A172 (cell line): ENCODE measurements around the gene UNC5C. TPM values are rescaled to one million over a fixed set of nuclear protein-coding genes. Genes with fewer than 3 reads are reported as not detected.
A peak's percentile ranks its signal among the peaks of the same experiment; 100 is the strongest.

Experiments used
- DNase-seq: peaks from one replicate; pipeline ENCODE4 v3.0.0-alpha.2; 2015; ENCODE audit warnings: low spot score
- total RNA-seq: library from RNA; depleted of rRNA; stranded (reverse); fragments of >200 nt; shearing (Covaris generic); gene quantifications from 2 replicates; pipeline ENCODE4 v1.2.3, GENCODE V29; 2014; rRNA removed

The UNC5C gene
- 17.4 and 20.0 TPM in 2 replicates for total RNA-seq

GRCh38 chr4:95548738-95549245, at the start of gene UNC5C:
Gene UNC5C (minus strand): TSS chr4:95548973.
- peak; percentile 86 for DNase-seq

DNA sequence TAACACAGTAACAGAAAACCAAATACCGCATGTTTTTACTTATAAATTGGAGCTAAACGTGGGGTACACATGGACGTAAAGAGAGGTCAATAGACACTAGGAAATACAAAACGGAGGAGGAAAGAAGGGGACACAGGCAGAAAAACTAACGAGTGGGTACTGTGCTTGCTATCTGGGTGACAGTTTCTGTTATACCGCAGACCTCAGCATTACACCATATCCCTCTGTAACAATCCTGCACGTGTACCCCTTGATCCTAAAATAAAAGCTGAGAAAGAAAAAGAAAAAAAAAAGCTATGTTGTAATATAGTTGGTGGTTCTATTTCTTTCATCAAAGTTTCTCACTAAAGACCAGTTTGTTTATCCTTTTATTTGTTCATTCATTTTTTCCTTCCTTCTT, 47.9 kb upstream of the UNC5C start:
- DNase-seq, result no peak

DNA sequence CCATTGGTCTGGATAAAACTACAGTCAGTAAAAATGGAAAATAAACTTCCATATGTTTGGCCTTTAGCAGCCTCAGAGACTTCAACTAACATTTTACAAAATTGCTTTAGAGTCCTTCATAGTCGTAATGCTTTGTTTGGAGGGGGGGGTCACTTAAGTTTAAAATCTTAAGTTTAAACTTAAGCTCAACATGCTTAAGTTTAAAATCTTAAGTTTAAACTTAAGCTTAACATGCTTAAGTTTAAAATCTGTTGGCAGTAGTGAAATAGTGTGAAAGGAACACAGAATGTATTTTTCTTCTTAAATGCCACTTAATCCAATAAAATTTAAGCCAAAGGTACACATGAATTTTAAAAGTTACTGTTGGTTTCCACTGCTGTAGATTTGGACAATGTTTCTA, 45.9 kb upstream of the UNC5C start:
- no peak for DNase-seq

GRCh38 chr4:95594013-95594412, 45.2 kb upstream of the UNC5C start:
- no peak for DNase-seq

- DNase-seq, result no peak
These were observed 42.5 kb upstream of the UNC5C start for GRCh38 chr4:95591278-95591677.

- DNase-seq, result no peak
These were observed 41.8 kb upstream of the UNC5C start for GRCh38 chr4:95590615-95591014.

- peak; percentile 12 for DNase-seq
These were observed 36.4 kb upstream of the UNC5C start for GRCh38 chr4:95585016-95585695.

GRCh38 chr4:95580226-95580625, 31.5 kb upstream of the UNC5C start:
- no peak for DNase-seq

- no peak for DNase-seq
These were observed 23.7 kb upstream of the UNC5C start for GRCh38 chr4:95572304-95572991.

- no peak for DNase-seq
These were observed 22.8 kb upstream of the UNC5C start for GRCh38 chr4:95571577-95571976.

DNA sequence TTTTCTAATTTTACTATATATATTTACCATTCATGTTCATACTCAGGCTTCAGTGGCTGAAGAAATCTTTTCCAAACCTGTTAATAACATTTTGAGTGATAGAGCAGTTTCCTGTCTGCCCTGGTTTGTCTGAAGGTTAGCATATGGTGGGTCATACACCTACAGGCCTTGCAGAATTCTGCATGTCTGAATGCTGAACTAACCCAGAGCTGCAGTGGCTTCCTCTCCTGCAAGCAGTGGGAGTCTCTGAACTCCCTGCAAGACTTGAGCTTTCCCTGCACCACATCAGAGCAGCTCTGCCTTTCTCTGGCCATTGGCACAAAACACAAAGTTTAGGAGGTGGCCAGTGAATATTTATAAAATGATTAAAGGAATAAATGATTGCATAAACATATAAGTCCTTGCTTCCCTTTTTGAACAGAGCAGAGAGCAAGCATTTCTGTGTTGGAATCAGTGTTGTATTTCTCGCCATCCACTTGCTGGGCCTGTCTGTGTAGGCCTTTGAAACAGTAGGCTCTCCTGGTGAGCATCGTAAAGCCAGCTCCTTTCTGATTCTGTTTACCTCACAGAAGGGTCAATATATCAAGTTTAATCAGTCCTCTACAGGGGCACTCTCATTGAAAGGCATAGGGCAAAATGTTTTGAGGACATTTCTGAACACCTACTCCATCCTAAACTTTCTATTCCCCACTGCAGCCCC, 15.0 kb upstream of the UNC5C start:
- DNase-seq, result no peak

GRCh38 chr4:95560774-95561173, 12.0 kb upstream of the UNC5C start:
- no peak for DNase-seq

- no peak for DNase-seq
These were observed 7.6 kb upstream of the UNC5C start for GRCh38 chr4:95556207-95556859.

- DNase-seq, result no peak
These were observed 4.3 kb upstream of the UNC5C start for GRCh38 chr4:95552942-95553550.

DNA sequence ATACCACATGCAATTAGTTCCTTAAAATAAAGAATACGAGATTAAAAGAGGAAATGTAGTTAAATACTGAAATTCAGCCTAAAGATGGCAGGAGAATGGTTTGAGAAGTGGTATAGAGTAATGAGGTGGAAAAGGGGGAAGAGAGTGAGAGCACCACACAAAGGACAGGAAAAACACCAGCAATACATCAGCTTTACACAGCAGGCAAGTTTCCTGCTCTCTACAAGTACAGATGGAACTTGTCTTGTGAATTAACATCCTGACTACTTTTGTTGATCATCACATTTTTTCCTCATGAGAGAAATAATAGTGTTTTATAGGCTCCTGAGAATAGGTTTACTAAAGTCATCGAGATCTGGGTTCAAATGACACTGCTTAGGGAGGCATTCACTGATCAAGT, 2.9 kb upstream of the UNC5C start:
- no peak for DNase-seq

DNA sequence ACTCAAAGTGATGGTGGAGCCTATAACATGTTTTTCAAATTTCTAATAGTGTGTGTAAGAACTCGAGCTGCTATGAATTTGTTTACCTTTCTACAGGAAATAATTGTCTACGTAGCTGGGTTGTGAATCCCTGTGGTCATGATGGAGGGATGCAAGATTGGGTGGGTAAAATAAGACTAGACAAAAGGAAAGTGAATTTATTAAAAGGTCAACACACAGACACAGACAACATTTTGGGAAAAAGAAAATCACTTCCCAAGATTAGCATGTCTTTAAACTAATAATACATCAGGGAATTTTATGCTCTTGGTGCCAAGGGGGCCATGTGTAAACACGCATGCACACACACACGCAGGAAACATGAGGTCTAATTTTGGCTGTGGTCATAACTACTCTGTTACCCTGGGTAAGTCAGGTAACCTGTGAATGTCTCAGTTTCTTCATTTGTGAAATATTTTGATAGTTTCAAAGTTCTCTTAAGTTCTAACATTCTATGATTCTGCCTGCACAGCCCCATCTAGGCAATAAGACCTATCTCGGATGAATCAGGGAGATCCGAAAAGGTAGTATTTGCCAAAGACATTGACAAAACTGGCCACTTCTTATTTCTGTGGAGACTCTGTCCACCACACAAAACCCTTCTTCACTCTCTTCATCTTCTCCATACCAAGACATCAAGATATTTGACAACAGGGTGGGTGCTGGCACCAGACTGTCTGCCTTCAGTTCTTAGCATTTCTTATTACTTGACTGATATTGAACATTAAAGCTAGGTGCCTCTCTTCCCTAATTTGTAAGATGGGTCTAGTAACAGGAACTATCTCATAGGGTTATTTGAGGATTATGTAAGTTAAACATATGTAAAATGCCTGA, 1.6 kb upstream of the UNC5C start:
- DNase-seq, result no peak

DNA sequence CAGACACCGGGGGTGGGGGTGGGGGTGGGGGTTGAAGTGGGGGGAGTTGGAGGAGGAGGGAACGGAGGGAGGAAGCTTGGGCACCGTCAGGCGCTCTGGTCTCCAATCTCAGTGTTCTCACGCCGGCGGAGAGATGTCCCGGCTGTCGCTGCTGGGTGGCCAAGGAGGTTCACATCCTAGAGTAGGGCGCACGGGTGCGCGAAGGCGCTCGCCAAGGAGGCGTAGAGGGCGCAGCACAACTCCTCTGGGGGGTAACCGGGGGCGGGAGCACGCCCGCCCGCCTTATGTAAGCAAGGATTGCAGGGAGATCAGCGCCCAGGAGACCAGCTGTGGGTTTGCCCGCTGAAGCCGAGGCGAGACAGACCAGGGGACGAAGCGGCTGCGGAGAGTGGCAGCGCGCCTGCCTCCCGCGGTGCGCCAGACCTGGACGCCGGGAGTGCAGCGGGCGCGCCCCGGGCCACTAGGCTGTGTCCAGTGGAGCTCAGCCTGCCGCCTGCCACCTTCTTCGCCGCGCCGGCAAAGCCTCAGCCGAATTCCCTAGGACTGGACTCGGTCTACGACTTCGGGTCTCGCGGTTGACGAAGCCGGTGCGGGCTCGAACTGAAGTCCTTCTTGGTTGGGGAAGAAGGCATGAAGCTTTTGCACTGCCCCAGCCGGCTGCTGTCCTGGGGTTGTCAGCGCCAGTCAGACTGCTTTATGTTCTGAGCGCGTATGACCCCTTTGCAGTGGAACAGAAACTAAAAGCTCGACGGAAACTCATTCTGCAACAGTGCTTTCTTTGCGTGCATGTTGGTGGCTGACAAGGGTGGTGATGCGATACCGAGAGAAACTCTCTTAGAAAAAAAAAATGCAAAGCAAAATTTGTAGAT, 707 bp upstream of the UNC5C start:
- peak; percentile 55 for DNase-seq

GRCh38 chr4:95547715-95548471, 880 bp downstream of the UNC5C start:
- DNase-seq, result peak; percentile 27
